H1 (cell line): ENCODE data around the gene ZNF277. TPM values are rescaled to one million over a fixed set of nuclear protein-coding genes. Genes with fewer than 3 reads are reported as not detected.

ENCODE experiments used
- CTCF ChIA-PET: fragments of 300-600 bp; sonication (Branson Sonifier 250); formaldehyde crosslinking; loops from one replicate; lab custom pipeline; 2021; ENCODE audit not compliant: partially characterized antibody; lab: Charles Lee
- POLR2A ChIA-PET: fragments of 300-600 bp; sonication (Branson Sonifier 250); formaldehyde crosslinking; loops from one replicate; lab custom pipeline; 2021; ENCODE audit warnings: inconsistent platforms; ENCODE audit not compliant: partially characterized antibody; lab: Charles Lee
- DNase-seq, 2 experiments: peaks; one replicate each; pipeline versions ENCODE4 v3.0.0 to v3.0.0-alpha.2; 2010 to 2022; ENCODE audit warnings: low spot score in 2 of 2, low read depth in 1 of 2, mixed read lengths in 1 of 2
- FAIRE-seq: peaks from 2 replicates; lab custom pipeline; 2011; peaks lifted over from hg19 to GRCh38; lab: Jason Lieb, UNC
- H2AFZ ChIP-seq: 2 replicates; pipeline ENCODE4 v1.8.1; 2012; ENCODE audit warnings: low read length, inconsistent platforms
- H2AK5ac ChIP-seq: 2 replicates; pipeline ENCODE4 v1.6.1; 2013; ENCODE audit warnings: low read depth, low read length
- H2BK120ac ChIP-seq: replicated peaks from 2 replicates; pipeline ENCODE3; 2013; ENCODE audit warnings: low read depth, low read length, inconsistent platforms
- H2BK12ac ChIP-seq: 2 replicates; pipeline ENCODE4 v1.6.1; 2013; ENCODE audit warnings: low read depth, low read length
- H2BK15ac ChIP-seq: 2 replicates; pipeline ENCODE4 v1.6.1; 2013; ENCODE audit warnings: low read length
- H2BK20ac ChIP-seq: 2 replicates; pipeline ENCODE4 v1.6.1; 2013; ENCODE audit warnings: low read length
- H2BK5ac ChIP-seq: 2 replicates; pipeline ENCODE4 v1.6.1; 2013; ENCODE audit warnings: low read depth, low read length
- H3K14ac ChIP-seq: 2 replicates; pipeline ENCODE4 v1.6.1; 2013; ENCODE audit warnings: inconsistent platforms; ENCODE audit not compliant: insufficient read length
- H3K18ac ChIP-seq: 2 replicates; pipeline ENCODE4 v1.6.1; 2013; ENCODE audit warnings: low read length; ENCODE audit errors: extremely low read depth
- H3K23ac ChIP-seq: 2 replicates; pipeline ENCODE4 v1.6.1; 2013; ENCODE audit warnings: inconsistent platforms; ENCODE audit not compliant: insufficient read length
- H3K23me2 ChIP-seq: 2 replicates; pipeline ENCODE4 v1.6.1; 2013; ENCODE audit warnings: low read depth, low read length
- H3K27ac ChIP-seq: 2 replicates; pipeline ENCODE4 v1.6.1; 2011; ENCODE audit warnings: low read depth, low read length, inconsistent platforms
- H3K27me3 ChIP-seq, 4 experiments: replicated peaks in 1 of 4; 1 replicate in 1 of 4; 2 replicates in 3 of 4; pipeline versions ENCODE4 v1.6.1 to v1.8.1; 2011 to 2013; ENCODE audit warnings: low read length in 3 of 4, mild to moderate bottlenecking in 3 of 4, inconsistent platforms in 2 of 4, mixed read lengths in 2 of 4, moderate library complexity in 1 of 4; ENCODE audit not compliant: control insufficient read depth in 3 of 4, insufficient read depth in 3 of 4; ENCODE audit errors: extremely low read depth in 1 of 4
- H3K36me3 ChIP-seq, 4 experiments: 2 replicates each; pipeline versions ENCODE4 v1.6.1 to v1.8.1; 2011 to 2013; ENCODE audit warnings: mild to moderate bottlenecking in 4 of 4, low read length in 3 of 4, moderate library complexity in 2 of 4, control low read depth in 1 of 4, inconsistent platforms in 1 of 4; ENCODE audit not compliant: insufficient read depth in 4 of 4, control insufficient read depth in 2 of 4
- H3K4ac ChIP-seq: replicated peaks from 2 replicates; pipeline ENCODE3; 2013; ENCODE audit warnings: low read length, low read depth, mixed read lengths, inconsistent platforms; ENCODE audit not compliant: insufficient read length
- H3K4me1 ChIP-seq, 4 experiments: replicated peaks in 1 of 4; 1 replicate in 1 of 4; 2 replicates in 3 of 4; pipeline versions ENCODE4 v1.6.1 to v1.8.1; 2011 to 2013; ENCODE audit warnings: low read length in 3 of 4, inconsistent platforms in 2 of 4, mixed read lengths in 1 of 4; ENCODE audit not compliant: insufficient read depth in 4 of 4, control insufficient read depth in 3 of 4
- H3K4me2 ChIP-seq, 2 experiments: 2 replicates each; pipeline versions ENCODE4 v1.6.1 to v1.8.1; 2011 to 2013; ENCODE audit warnings: low read depth in 2 of 2, low read length in 2 of 2, control low read depth in 1 of 2, inconsistent platforms in 1 of 2, mild to moderate bottlenecking in 1 of 2; ENCODE audit not compliant: insufficient read depth in 1 of 2
- H3K4me3 ChIP-seq, 4 experiments: fragments of 200-600, 300-600 bp in 1 of 4; sonication (generic), shearing (Covaris generic), sonication (Bioruptor Twin) in 1 of 4; 2 replicates each; pipeline versions ENCODE4 v1.5.1 to v1.8.1; 2011 to 2016; ENCODE audit warnings: low read length in 4 of 4, low read depth in 3 of 4, control low read depth in 2 of 4, inconsistent platforms in 2 of 4, mild to moderate bottlenecking in 2 of 4, mixed read lengths in 1 of 4, moderate library complexity in 1 of 4; ENCODE audit not compliant: insufficient read depth in 2 of 4; ENCODE audit errors: extremely low read depth in 1 of 4
- H3K56ac ChIP-seq: replicated peaks from 2 replicates; pipeline ENCODE3; 2013; ENCODE audit warnings: low read depth, mild to moderate bottlenecking, mixed read lengths, low read length, inconsistent platforms; ENCODE audit not compliant: insufficient read length
- H3K79me1 ChIP-seq: 2 replicates; pipeline ENCODE4 v1.6.1; 2013; ENCODE audit warnings: low read depth, low read length, control low read depth
- H3K79me2 ChIP-seq, 2 experiments: 2 replicates each; pipeline versions ENCODE4 v1.6.1 to v1.8.1; 2012 to 2013; ENCODE audit warnings: low read length in 2 of 2, mild to moderate bottlenecking in 2 of 2, inconsistent platforms in 1 of 2; ENCODE audit not compliant: insufficient read depth in 2 of 2, control insufficient read depth in 1 of 2
- H3K9ac ChIP-seq, 4 experiments: replicated peaks in 1 of 4; 1 replicate in 1 of 4; 2 replicates in 3 of 4; pipeline versions ENCODE4 v1.6.1 to v1.8.1; 2011 to 2013; ENCODE audit warnings: low read depth in 3 of 4, low read length in 3 of 4, control low read depth in 2 of 4, mild to moderate bottlenecking in 2 of 4, moderate library complexity in 2 of 4, inconsistent platforms in 1 of 4; ENCODE audit errors: extremely low read depth in 1 of 4
- H3K9me3 ChIP-seq, 2 experiments: 2 replicates each; pipeline versions ENCODE4 v1.6.1 to v1.8.1; 2012 to 2013; ENCODE audit warnings: mild to moderate bottlenecking in 2 of 2, moderate library complexity in 2 of 2, control low read depth in 1 of 2, inconsistent platforms in 1 of 2, low read depth in 1 of 2, low read length in 1 of 2, mixed read lengths in 1 of 2; ENCODE audit not compliant: insufficient read depth in 2 of 2
- H4K20me1 ChIP-seq, 2 experiments: replicated peaks in 1 of 2; 2 replicates each; pipeline versions ENCODE3 to v1.8.1; 2011 to 2013; ENCODE audit warnings: inconsistent platforms in 2 of 2, low read length in 2 of 2, mild to moderate bottlenecking in 1 of 2; ENCODE audit not compliant: insufficient read depth in 2 of 2, control insufficient read depth in 1 of 2
- H4K5ac ChIP-seq: 2 replicates; pipeline ENCODE4 v1.6.1; 2013; ENCODE audit warnings: low read length, low read depth, mixed read lengths, inconsistent platforms; ENCODE audit not compliant: insufficient read length
- H4K8ac ChIP-seq: 2 replicates; pipeline ENCODE4 v1.8.0; 2013; ENCODE audit warnings: mild to moderate bottlenecking, moderate library complexity, low read length, inconsistent platforms; ENCODE audit not compliant: insufficient read depth; ENCODE audit errors: extremely low read depth
- H4K91ac ChIP-seq: replicated peaks from 2 replicates; pipeline ENCODE3; 2013; ENCODE audit warnings: low read length, mixed read lengths, inconsistent platforms; ENCODE audit not compliant: insufficient read length
- BRCA1 ChIP-seq: IDR thresholded peaks from 2 replicates; pipeline ENCODE4 v1.6.1; 2012; ENCODE audit warnings: low read depth, low read length, improper control_type of control experiment
- WGBS, 2 experiments: shearing (Covaris generic) in 1 of 2; methylation state at CpG; one replicate each; pipeline versions ENCODE4 v1.1.6 to v1.1.7; 2013 to 2015; ENCODE audit warnings: low lambda C conversion rate in 2 of 2, mixed read lengths in 2 of 2, inconsistent platforms in 1 of 2, low coverage in 1 of 2, missing lambda C conversion rate in 1 of 2; ENCODE audit not compliant: insufficient replicate concordance in 2 of 2, insufficient coverage in 1 of 2, insufficient read length in 1 of 2; ENCODE audit errors: extremely low coverage in 1 of 2, missing lambda C conversion rate in 1 of 2; 5-methylcytosine and 5-hydroxymethylcytosine counted together
- polyA plus RNA-seq, 7 experiments: library from polyadenylated mRNA; depleted of rRNA in 3 of 7; stranded (reverse) in 5 of 7; unstranded in 2 of 7; fragments of >200 nt in 5 of 7; fragments of 200-250 nt in 2 of 7; gene quantifications; 1 replicate in 5 of 7; 2 replicates in 1 of 7; 4 replicates in 1 of 7; pipeline versions ENCODE4 v1.2.1 to v1.2.3, GENCODE V29; 2011 to 2013; ENCODE audit warnings: missing spikeins in 2 of 7, mixed read lengths in 2 of 7
- total RNA-seq: library from RNA; stranded (reverse); fragmentation: NEBNext Ultra II Directional; extraction: Animal tissue kit (Norgen Biotek cat#: 25700); gene quantifications from 2 replicates; pipeline ENCODE4 v1.2.1, GENCODE V29; 2021

The ZNF277 gene
- total and polyA plus RNA-seq, 2 of the 8 experiments (the other 6 are each of a cell fraction or from before 2014, with no cell fraction given), result 5.1 to 21.7 TPM

- Histone ChIP-seq H2BK120ac (no peak overlapping the region), H3K18ac (no peak overlapping the region), H3K23ac (no peak overlapping the region)
- TF ChIP-seq BRCA1, result no peak
- TF ChIP-seq, all 59 proteins: peak for 0
- FAIRE-seq (no peak), DNase-seq (no peak)
- Histone ChIP-seq H4K91ac (no peak overlapping the region), H2BK5ac (no peak overlapping the region), H3K4me2 (no peak overlapping the region), H4K8ac (no peak overlapping the region), H2AFZ (no peak overlapping the region), H3K56ac (no peak overlapping the region), H3K36me3 (no peaks in the 10 kb centered on the region), H4K5ac (no peak overlapping the region), H3K27ac (no peak overlapping the region), H3K4me3 (no peak overlapping the region), H4K20me1 (peaks cover 0 to 4% of the 10 kb centered on the region in 2 experiments), H3K9me3 (no peaks in the 10 kb centered on the region), H3K4ac (no peak overlapping the region), H2BK20ac (no peak overlapping the region), H2BK15ac (no peak overlapping the region), H3K14ac (no peak overlapping the region), H3K23me2 (no peaks in the 10 kb centered on the region), H3K79me1 (no peaks in the 10 kb centered on the region; the same call in none of the 2 replicates), H3K9ac (no peak overlapping the region), H2BK12ac (0 out of 2 replicates have a peak overlapping the region, but pooled peaks have one; percentile 19), H3K4me1 (peaks cover 0 to 6% (median 0%) of the 10 kb centered on the region in 4 experiments; a peak in 1 of 7 replicates), H2AK5ac (no peak overlapping the region), H3K27me3 (no peaks in the 10 kb centered on the region), H3K79me2 (peaks cover 0 to 56% of the 10 kb centered on the region in 2 experiments; a peak in 2 of 4 replicates)
- 83% methylated on average over 2 of the region's 2 CpGs; no CpG with 5 or more reads in 1 of the 2 experiments for WGBS, 2 experiments
- POLR2A ChIA-PET, result no interaction called here
- CTCF ChIA-PET, result interaction anchor here (1.5 kb wide), 1 partner anchor 53 kb away, joined by 3 read pairs; no protein-coding TSS in a partner anchor
Measured at GRCh38 chr7:112190120-112190519, 16.4 kb upstream of the ZNF277 start.
